HepG2 (cell line): Measurements from ENCODE around the gene TMEM14C.

Experiments used
- CC2D1A ChIP-seq: sonication (generic); formaldehyde crosslinking; IDR thresholded peaks from 2 replicates; pipeline ENCODE4 v1.8.1; 2023; ENCODE audit warnings: mild to moderate bottlenecking, missing genetic modification reagents
- EZH2 ChIP-seq: conservative IDR thresholded peaks from 2 replicates; pipeline ENCODE4 v1.6.1; 2012; ENCODE audit warnings: mild to moderate bottlenecking, low read depth, low read length, moderate library complexity
- FOXK2 ChIP-seq: fragments of 450-650 bp; IDR thresholded peaks from 2 replicates; pipeline ENCODE4 v1.6.1; 2016
- NFE2L1 ChIP-seq: sonication (generic); formaldehyde crosslinking; IDR thresholded peaks from 2 replicates; pipeline ENCODE4 v1.4.0; 2020; ENCODE audit warnings: missing genetic modification reagents, mild to moderate bottlenecking, borderline replicate concordance
- NFKB2 ChIP-seq: sonication (generic); formaldehyde crosslinking; IDR thresholded peaks from 2 replicates; pipeline ENCODE4 v1.4.0; 2020; ENCODE audit warnings: missing genetic modification reagents, borderline replicate concordance
- PHF20 ChIP-seq: sonication (generic); formaldehyde crosslinking; IDR thresholded peaks from 2 replicates; pipeline ENCODE4 v1.5.0; 2020; ENCODE audit warnings: mild to moderate bottlenecking, missing genetic modification reagents
- ZKSCAN1 ChIP-seq: fragments of 150-350 bp; IDR thresholded peaks from 2 replicates; pipeline ENCODE4 v1.6.1; 2014; ENCODE audit warnings: low read length
- ZNF17 ChIP-seq: sonication (generic); formaldehyde crosslinking; IDR thresholded peaks from 2 replicates; pipeline ENCODE4 v1.5.0; 2020; ENCODE audit warnings: mild to moderate bottlenecking, missing genetic modification reagents
- ZNF329 ChIP-seq: sonication (generic); formaldehyde crosslinking; IDR thresholded peaks from 2 replicates; pipeline ENCODE4 v1.9.0; 2021; ENCODE audit warnings: low read depth, mild to moderate bottlenecking, missing genetic modification reagents
- TF ChIP-seq, protein P1 (sequence below): sonication (generic); formaldehyde crosslinking; IDR thresholded peaks from 2 replicates; pipeline ENCODE4 v1.5.1; 2020; ENCODE audit warnings: mild to moderate bottlenecking, missing genetic modification reagents, borderline replicate concordance
- TF ChIP-seq, protein P2 (sequence below): IDR thresholded peaks from 2 replicates; pipeline ENCODE4 v1.6.1; 2012; ENCODE audit warnings: inconsistent platforms
- TF ChIP-seq, protein P3 (sequence below): sonication (generic); formaldehyde crosslinking; IDR thresholded peaks from 2 replicates; pipeline ENCODE4 v1.5.0; 2020; ENCODE audit warnings: mild to moderate bottlenecking, missing genetic modification reagents, moderate library complexity
- TF ChIP-seq, protein P4 (sequence below): sonication (generic); formaldehyde crosslinking; IDR thresholded peaks from 2 replicates; pipeline ENCODE4 v1.8.1; 2023; ENCODE audit warnings: mild to moderate bottlenecking, missing genetic modification reagents, borderline replicate concordance
- TF ChIP-seq, protein P5 (sequence below): sonication (generic); formaldehyde crosslinking; conservative IDR thresholded peaks from 2 replicates; pipeline ENCODE4 v1.5.0; 2020; ENCODE audit warnings: missing genetic modification reagents

DNA sequence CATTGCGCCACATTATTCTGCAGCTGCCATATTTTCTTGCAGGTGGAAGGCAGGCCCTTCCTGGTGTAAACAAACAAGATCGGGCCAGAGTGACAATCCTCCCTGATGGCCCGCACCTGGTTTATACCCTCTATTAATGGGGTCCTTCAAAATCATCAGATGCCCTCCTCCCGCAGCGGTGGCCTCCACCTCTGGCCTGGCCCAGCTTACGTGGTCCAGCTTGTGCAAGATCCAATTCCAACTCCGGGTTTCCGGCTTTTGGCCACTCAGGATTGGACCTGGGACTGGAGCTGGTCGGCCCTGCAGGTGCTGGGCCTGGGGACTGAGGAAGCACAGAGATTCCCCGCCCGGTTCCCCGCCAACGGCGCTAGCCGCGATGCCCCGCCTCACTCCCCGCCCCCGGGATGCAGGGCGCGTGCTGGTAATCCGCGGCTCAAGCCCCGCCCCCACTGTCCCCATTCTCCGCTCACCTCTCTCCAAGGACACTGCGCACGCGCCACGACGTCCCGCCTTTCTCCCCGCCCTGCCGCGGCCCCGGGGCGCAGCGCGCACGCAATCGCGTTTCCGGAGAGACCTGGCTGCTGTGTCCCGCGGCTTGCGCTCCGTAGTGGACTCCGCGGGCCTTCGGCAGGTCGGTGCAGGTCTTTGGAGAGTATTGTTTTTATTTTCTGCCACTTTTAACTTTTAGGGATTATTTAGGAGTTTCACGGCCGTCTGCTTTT is 24.5 kb downstream of the TMEM14C start, which contains the start of gene TMEM14B:
- TF ChIP-seq CC2D1A (CRISPR knock-in tag) = peak; percentile 95
- TF ChIP-seq, protein P1, sequence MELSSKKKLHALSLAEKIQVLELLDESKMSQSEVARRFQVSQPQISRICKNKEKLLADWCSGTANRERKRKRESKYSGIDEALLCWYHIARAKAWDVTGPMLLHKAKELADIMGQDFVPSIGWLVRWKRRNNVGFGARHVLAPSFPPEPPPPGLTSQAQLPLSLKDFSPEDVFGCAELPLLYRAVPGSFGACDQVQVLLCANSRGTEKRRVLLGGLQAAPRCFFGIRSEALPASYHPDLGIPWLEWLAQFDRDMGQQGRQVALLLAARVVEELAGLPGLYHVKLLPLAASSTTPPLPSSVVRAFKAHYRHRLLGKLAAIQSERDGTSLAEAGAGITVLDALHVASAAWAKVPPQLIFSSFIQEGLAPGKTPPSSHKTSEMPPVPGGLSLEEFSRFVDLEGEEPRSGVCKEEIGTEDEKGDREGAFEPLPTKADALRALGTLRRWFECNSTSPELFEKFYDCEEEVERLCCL (CRISPR knock-in tag) = peak; percentile 87
- TF ChIP-seq, protein P2, sequence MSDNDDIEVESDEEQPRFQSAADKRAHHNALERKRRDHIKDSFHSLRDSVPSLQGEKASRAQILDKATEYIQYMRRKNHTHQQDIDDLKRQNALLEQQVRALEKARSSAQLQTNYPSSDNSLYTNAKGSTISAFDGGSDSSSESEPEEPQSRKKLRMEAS = peak; percentile 93
- no peak for TF ChIP-seq EZH2
- TF ChIP-seq, protein P3, sequence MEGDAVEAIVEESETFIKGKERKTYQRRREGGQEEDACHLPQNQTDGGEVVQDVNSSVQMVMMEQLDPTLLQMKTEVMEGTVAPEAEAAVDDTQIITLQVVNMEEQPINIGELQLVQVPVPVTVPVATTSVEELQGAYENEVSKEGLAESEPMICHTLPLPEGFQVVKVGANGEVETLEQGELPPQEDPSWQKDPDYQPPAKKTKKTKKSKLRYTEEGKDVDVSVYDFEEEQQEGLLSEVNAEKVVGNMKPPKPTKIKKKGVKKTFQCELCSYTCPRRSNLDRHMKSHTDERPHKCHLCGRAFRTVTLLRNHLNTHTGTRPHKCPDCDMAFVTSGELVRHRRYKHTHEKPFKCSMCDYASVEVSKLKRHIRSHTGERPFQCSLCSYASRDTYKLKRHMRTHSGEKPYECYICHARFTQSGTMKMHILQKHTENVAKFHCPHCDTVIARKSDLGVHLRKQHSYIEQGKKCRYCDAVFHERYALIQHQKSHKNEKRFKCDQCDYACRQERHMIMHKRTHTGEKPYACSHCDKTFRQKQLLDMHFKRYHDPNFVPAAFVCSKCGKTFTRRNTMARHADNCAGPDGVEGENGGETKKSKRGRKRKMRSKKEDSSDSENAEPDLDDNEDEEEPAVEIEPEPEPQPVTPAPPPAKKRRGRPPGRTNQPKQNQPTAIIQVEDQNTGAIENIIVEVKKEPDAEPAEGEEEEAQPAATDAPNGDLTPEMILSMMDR (CRISPR knock-in tag) = peak; percentile 24; the same call in 1 of the 2 replicates
- TF ChIP-seq, protein P4, sequence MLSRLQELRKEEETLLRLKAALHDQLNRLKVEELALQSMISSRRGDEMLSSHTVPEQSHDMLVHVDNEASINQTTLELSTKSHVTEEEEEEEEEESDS (CRISPR knock-in tag) = no peak; the same call in 1 of the 2 replicates
- TF ChIP-seq NFKB2 (CRISPR knock-in tag) = peak; percentile 88; the same call in 1 of the 2 replicates
- TF ChIP-seq ZKSCAN1 = no peak; the same call in 1 of the 2 replicates
- no peak for TF ChIP-seq ZNF17 (CRISPR knock-in tag)
- TF ChIP-seq NFE2L1 (CRISPR knock-in tag) = no peak
- TF ChIP-seq PHF20 (CRISPR knock-in tag) = peak; percentile 83
- no peak; the same call in 1 of the 2 replicates for TF ChIP-seq FOXK2
- TF ChIP-seq ZNF329 = peak; percentile 81
- TF ChIP-seq, protein P5, sequence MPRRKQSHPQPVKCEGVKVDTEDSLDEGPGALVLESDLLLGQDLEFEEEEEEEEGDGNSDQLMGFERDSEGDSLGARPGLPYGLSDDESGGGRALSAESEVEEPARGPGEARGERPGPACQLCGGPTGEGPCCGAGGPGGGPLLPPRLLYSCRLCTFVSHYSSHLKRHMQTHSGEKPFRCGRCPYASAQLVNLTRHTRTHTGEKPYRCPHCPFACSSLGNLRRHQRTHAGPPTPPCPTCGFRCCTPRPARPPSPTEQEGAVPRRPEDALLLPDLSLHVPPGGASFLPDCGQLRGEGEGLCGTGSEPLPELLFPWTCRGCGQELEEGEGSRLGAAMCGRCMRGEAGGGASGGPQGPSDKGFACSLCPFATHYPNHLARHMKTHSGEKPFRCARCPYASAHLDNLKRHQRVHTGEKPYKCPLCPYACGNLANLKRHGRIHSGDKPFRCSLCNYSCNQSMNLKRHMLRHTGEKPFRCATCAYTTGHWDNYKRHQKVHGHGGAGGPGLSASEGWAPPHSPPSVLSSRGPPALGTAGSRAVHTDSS (CRISPR knock-in tag) = no peak
